Spleen (tissue), 11 donors: ENCODE measurements around the gene VKORC1L1. TPM values are rescaled to one million over a fixed set of nuclear protein-coding genes. Genes with fewer than 3 reads are reported as not detected.
"Not testable (repeated sequence)": the region's sequence is repeated elsewhere in the genome, so short reads cannot be mapped to it uniquely, and the experiment has no call there.

Experiments used
- DNase-seq: peaks from one replicate; pipeline ENCODE4 v3.0.0-alpha.2; 2020
- H3K27ac ChIP-seq, 8 donors: fragments of 200-600 bp; sonication (generic) in 7 of 8; 1 replicate in 4 of 8; 2 replicates in 4 of 8; pipeline versions ENCODE4 v1.5.0 to v1.8.0; 2016 to 2021; ENCODE audit warnings: inconsistent platforms in 4 of 8, mild to moderate bottlenecking in 4 of 8, moderate library complexity in 1 of 8
- H3K27me3 ChIP-seq, 7 donors: fragments of 200-600 bp; sonication (generic) in 6 of 7; replicated peaks in 1 of 7; 1 replicate in 4 of 7; 2 replicates in 3 of 7; pipeline versions ENCODE4 v1.5.0 to v1.8.0; 2016 to 2021; ENCODE audit warnings: inconsistent platforms in 3 of 7, mild to moderate bottlenecking in 1 of 7
- H3K36me3 ChIP-seq, 6 donors: fragments of 200-600 bp; sonication (generic) in 5 of 6; 1 replicate in 4 of 6; 2 replicates in 2 of 6; pipeline versions ENCODE4 v1.5.0 to v1.8.0; 2016 to 2021; ENCODE audit warnings: inconsistent platforms in 2 of 6
- H3K4me1 ChIP-seq, 6 donors: fragments of 200-600 bp; sonication (generic) in 5 of 6; 1 replicate in 3 of 6; 2 replicates in 3 of 6; pipeline versions ENCODE4 v1.5.0 to v1.8.0; 2016 to 2021; ENCODE audit warnings: inconsistent platforms in 3 of 6
- H3K4me3 ChIP-seq, 8 donors: fragments of 200-600 bp; sonication (generic) in 7 of 8; 1 replicate in 4 of 8; 2 replicates in 4 of 8; pipeline versions ENCODE4 v1.5.0 to v1.8.0; 2016 to 2021; ENCODE audit warnings: inconsistent platforms in 4 of 8, mild to moderate bottlenecking in 4 of 8, moderate library complexity in 2 of 8
- H3K9me3 ChIP-seq, 8 donors: fragments of 200-600 bp; sonication (generic) in 7 of 8; 1 replicate in 4 of 8; 2 replicates in 4 of 8; pipeline versions ENCODE4 v1.5.0 to v1.8.0; 2016 to 2021; ENCODE audit warnings: inconsistent platforms in 4 of 8
- CTCF ChIP-seq, 11 experiments: fragments of 200-600 bp in 7 of 11; fragments of 450-650 bp in 4 of 11; sonication (generic) in 4 of 11; IDR thresholded peaks in 8 of 11; conservative IDR thresholded peaks in 3 of 11; 1 replicate in 7 of 11; 2 replicates in 4 of 11; pipeline versions ENCODE4 v1.4.0 to v1.8.0; 2016 to 2021; ENCODE audit warnings: antibody characterized with exemption in 11 of 11, inconsistent platforms in 4 of 11, mild to moderate bottlenecking in 1 of 11
- POLR2A ChIP-seq, 3 donors: fragments of 450-650 bp; IDR thresholded peaks; one replicate each; pipeline ENCODE4 v1.5.1; 2017; ENCODE audit warnings: antibody characterized with exemption in 3 of 3, mild to moderate bottlenecking in 1 of 3
- POLR2AphosphoS5 ChIP-seq, 3 donors: sonication (generic); formaldehyde crosslinking; IDR thresholded peaks; one replicate each; pipeline ENCODE4 v1.5.1; 2017; ENCODE audit warnings: antibody characterized with exemption in 3 of 3
- WGBS, 5 donors: extraction: QIAGEN DNeasy Blood & Tissue Kit in 3 of 5; methylation state at CpG; one replicate each; pipeline versions ENCODE4 v1.1.5 to v1.1.7; 2013 to 2018; 5-methylcytosine and 5-hydroxymethylcytosine counted together
- intact Hi-C: fragments of 100-400 bp; cut with DNase I; formaldehyde crosslinking; loops from one replicate; pipeline ENCODE4 v1.15.0; 2023; ENCODE audit warnings: low total_unique reads
- polyA plus RNA-seq, 3 donors: library from polyadenylated mRNA; stranded (reverse); fragments of 200-250 nt; gene quantifications; one replicate each; pipeline ENCODE4 v1.2.1, GENCODE V29; 2013
- total RNA-seq, 7 donors: library from RNA; depleted of rRNA in 3 of 7; stranded (reverse); fragments of >200 nt in 3 of 7; fragmentation: NEBNext Ultra II Directional in 4 of 7; extraction: Animal tissue kit (Norgen Biotek cat#: 25700) in 4 of 7; gene quantifications; one replicate each; pipeline versions ENCODE4 v1.1.0 to v1.2.1, GENCODE V29; 2016 to 2021
- donor health status: healthy with polysubstance abuse.
- donor health status: DM: no; HTN: no; CAD: no; lungs with moderate emphysema.
- donor health status: DM: no; HTN: no; CAD: no.
- donor health status: Bipolar disorder and iron deficiency.
- donor health status: healthy.
- donor health status: DM: no; HTN: no; CAD: no.
- donor health status: DM: yes; HTN: yes; CAD: no.

The VKORC1L1 gene
- total and polyA plus RNA-seq, 10 donors: 2.6 to 13.3 (median 10.3) TPM

DNA sequence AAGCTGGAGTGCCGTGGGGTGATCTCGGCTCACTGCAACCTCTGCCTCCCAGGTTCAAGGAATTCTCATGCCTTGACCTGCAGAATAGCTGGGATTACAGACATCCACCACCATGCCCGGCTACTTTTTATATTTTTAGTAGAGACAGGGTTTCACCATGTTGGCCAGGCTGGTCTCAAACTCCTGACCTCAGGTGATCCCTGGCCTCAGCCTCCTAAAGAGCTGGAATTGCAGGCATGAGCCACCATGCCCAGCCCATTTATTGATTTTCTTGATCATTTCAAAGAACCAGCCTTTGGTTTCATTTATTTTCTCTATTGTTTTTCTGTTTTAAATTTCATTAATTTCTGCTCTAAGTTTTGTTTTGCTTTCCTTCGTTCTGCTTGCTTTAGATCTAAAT lies 58.8 kb downstream of the VKORC1L1 start:
- H3K4me3 ChIP-seq: no peak overlapping the region
- no peaks in the 10 kb centered on the region for H3K4me1 ChIP-seq
- WGBS, 5 donors: 91 to 95% (median 95%) methylated on average over 4 of the region's 4 CpGs
- H3K36me3 ChIP-seq: peaks cover 0 to 5% (median 0%) of the 10 kb centered on the region in 6 donors
- DNase-seq: no peak
- H3K27me3 ChIP-seq: no peaks in the 10 kb centered on the region
- intact Hi-C loops: no loop called here
- no peak overlapping the region for H3K27ac ChIP-seq
- H3K9me3 ChIP-seq: peaks cover 0 to 22% (median 8%) of the 10 kb centered on the region in 8 donors
- TF ChIP-seq POLR2AphosphoS5 (IDR thresholded peaks at IDR 0.05): no peak
- no peak for TF ChIP-seq CTCF (IDR thresholded peaks at IDR 0.05 in 8 of 11, conservative IDR thresholded peaks at IDR 0.05 in 3 of 11)
- TF ChIP-seq POLR2A (IDR thresholded peaks at IDR 0.05): no peak

DNA sequence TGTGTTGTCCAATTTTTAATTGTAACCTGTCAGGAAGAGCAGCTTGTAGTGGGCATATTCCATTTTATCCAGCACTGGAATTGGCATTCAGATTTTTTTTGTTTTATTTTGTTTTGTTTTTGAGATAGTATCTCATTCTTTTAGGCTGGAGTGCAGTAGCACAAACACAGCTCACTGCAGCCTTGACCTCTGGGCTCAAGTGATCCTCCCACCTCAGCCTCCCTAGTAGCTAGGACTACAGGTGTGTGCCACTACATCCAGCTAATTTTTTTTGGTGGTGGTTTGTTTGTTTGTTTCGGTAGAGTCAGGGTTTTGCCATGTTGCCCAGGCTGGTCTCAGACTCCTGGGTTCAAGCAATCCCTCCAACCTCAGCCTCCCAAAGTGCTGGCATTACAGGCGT lies 64.4 kb downstream of the VKORC1L1 start:
- peaks cover 0 to 22% (median 8%) of the 10 kb centered on the region in 8 donors for H3K9me3 ChIP-seq
- 92 to 98% (median 94%) methylated on average over 2 of the region's 2 CpGs for WGBS, 5 donors
- no peak for TF ChIP-seq CTCF (IDR thresholded peaks at IDR 0.05 in 8 of 11, conservative IDR thresholded peaks at IDR 0.05 in 3 of 11)
- TF ChIP-seq POLR2A (IDR thresholded peaks at IDR 0.05): no peak
- TF ChIP-seq POLR2AphosphoS5 (IDR thresholded peaks at IDR 0.05): no peak
- H3K4me3 ChIP-seq: no peak overlapping the region
- no peaks in the 10 kb centered on the region for H3K4me1 ChIP-seq
- intact Hi-C loops: no loop called here
- H3K27ac ChIP-seq: no peak overlapping the region
- peaks cover 0 to 15% (median 0%) of the 10 kb centered on the region in 6 donors for H3K36me3 ChIP-seq
- no peaks in the 10 kb centered on the region for H3K27me3 ChIP-seq
- DNase-seq: no peak

DNA sequence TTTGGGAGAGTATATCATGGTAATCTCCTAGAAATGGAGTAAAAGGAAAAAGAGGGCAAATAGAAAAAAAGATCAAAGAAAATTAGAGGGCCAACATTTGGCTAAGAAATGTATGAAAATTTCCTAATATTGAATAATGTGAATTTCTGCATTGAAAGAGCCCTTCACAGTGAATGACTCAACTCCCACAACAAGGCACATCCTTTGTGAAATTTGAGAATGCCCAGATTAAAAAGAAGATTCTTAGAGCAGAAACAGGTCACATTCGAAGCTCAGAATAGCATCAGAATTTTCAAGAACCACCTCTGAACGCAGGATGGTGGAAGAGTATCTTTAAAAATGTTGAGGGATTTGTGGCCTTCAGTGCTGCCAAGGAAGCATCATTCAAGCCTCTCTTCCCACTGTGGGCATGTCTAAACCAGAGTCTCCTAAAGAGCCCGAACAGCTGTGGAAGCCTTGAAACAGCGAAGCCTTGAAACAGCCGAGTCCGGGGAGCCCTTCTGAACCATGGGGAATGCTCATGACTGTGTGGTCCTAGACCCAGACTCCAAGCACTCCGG lies 65.5 kb downstream of the VKORC1L1 start:
- H3K4me3 ChIP-seq: no peak overlapping the region
- no peak for DNase-seq
- intact Hi-C loops: no loop called here
- peaks cover 0 to 22% (median 8%) of the 10 kb centered on the region in 8 donors for H3K9me3 ChIP-seq
- TF ChIP-seq POLR2AphosphoS5 (IDR thresholded peaks at IDR 0.05) (no peak), POLR2A (IDR thresholded peaks at IDR 0.05) (no peak)
- H3K4me1 ChIP-seq: no peaks in the 10 kb centered on the region
- no peaks in the 10 kb centered on the region for H3K27me3 ChIP-seq
- H3K27ac ChIP-seq: no peak overlapping the region
- peaks cover 0 to 15% (median 0%) of the 10 kb centered on the region in 6 donors for H3K36me3 ChIP-seq
- WGBS, 5 donors: 92 to 97% (median 96%) methylated on average over 7 of the region's 7 CpGs

DNA sequence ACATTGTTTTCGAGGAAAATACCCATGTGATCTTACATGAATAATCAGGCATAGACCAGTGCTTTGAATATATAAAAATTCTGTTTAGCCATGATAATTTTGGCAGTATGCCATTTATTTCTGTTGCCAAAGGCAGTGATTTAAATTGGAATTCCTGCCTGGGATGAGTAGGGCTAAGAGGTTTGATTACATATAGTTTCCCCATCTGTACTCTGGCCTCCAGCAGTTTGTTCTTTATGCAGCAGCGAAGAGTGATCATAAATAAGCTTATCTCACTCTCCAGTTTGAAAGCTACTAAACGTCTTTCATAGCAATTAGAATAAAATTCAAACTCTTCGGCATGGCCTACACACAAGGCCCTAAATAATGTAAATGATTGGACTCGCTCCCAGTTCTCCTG lies 72.9 kb downstream of the VKORC1L1 start:
- H3K27me3 ChIP-seq, H3K4me1 ChIP-seq, intact Hi-C loops, H3K4me3 ChIP-seq, H3K27ac ChIP-seq, H3K9me3 ChIP-seq, DNase-seq, H3K36me3 ChIP-seq: not testable (repeated sequence)
- 83 to 96% (median 92%) methylated on average over 1 of the region's 5 CpGs for whole genome bisulfite sequencing, 5 donors

DNA sequence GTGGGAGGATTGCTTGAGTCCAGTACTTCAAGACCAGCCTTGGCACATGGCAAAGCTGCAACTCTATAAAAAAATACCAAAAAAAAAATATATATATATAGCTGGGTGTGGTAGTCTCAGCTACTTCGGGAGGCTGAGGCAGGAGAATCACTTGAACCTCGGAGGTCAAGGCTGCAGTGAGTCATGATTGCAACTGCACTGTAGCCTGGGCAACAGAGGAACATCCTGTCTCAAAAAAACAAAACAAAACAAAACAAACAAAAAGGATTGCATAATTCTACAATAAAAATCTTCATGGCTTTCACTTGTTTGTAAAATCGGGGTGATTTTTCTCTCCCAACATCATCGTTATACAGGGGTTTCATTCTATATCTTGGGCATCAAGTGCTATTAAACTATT lies 74.0 kb downstream of the VKORC1L1 start:
- H3K27ac ChIP-seq: no peak overlapping the region
- WGBS, 5 donors: 66 to 79% (median 71%) methylated on average over 4 of the region's 4 CpGs
- peaks cover 0 to 4% (median 0%) of the 10 kb centered on the region in 6 donors for H3K4me1 ChIP-seq
- H3K9me3 ChIP-seq: no peaks in the 10 kb centered on the region
- no peaks in the 10 kb centered on the region for H3K27me3 ChIP-seq
- peak in 1 of 3 donors; percentile 40 for TF ChIP-seq POLR2AphosphoS5 (IDR thresholded peaks at IDR 0.05)
- no peak for TF ChIP-seq CTCF (IDR thresholded peaks at IDR 0.05 in 8 of 11, conservative IDR thresholded peaks at IDR 0.05 in 3 of 11)
- no peak overlapping the region for H3K4me3 ChIP-seq
- DNase-seq: no peak
- H3K36me3 ChIP-seq: peaks cover 0 to under 1% (median 0%) of the 10 kb centered on the region in 6 donors
- intact Hi-C loops: no loop called here
